Mucosa of descending colon (tissue), 3 donors: Measurements from ENCODE around the gene BRD3. TPM values are rescaled to one million over a fixed set of nuclear protein-coding genes. Genes with fewer than 3 reads are reported as not detected.

ENCODE experiments used
- ATAC-seq: fragments of 200-7000 bp; cut with Tn5 transposase; one replicate; pipeline ENCODE4 v1.9.1; 2020; ENCODE audit warnings: mild to moderate bottlenecking, moderate library complexity
- DNase-seq, 3 donors: peaks; one replicate each; pipeline ENCODE4 v3.0.0-alpha.2; 2020
- H3K36me3 ChIP-seq: fragments of 200-600 bp; one replicate; pipeline ENCODE4 v1.8.0; 2021; ENCODE audit warnings: low read depth, mild to moderate bottlenecking
- H3K4me1 ChIP-seq: fragments of 200-600 bp; one replicate; pipeline ENCODE4 v1.8.0; 2021; ENCODE audit warnings: low read depth, mild to moderate bottlenecking
- H3K4me3 ChIP-seq: fragments of 200-600 bp; one replicate; pipeline ENCODE4 v1.8.0; 2021; ENCODE audit warnings: mild to moderate bottlenecking
- H3K9me3 ChIP-seq: fragments of 200-600 bp; one replicate; pipeline ENCODE4 v1.8.0; 2021; ENCODE audit warnings: mild to moderate bottlenecking
- intact Hi-C, 2 donors: fragments of 100-400 bp; cut with DNase I in 1 of 2; cut with micrococcal nuclease in 1 of 2; formaldehyde crosslinking; loops; one replicate each; pipeline versions ENCODE4 v1.11.0 to v1.11.1; 2022; cut with DNase I, micrococcal nuclease
- total RNA-seq, 3 donors: library from RNA; stranded (reverse); fragmentation: NEBNext Ultra II Directional in 2 of 3; extraction: Animal tissue kit (Norgen Biotek cat#: 25700) in 2 of 3; gene quantifications; one replicate each; pipeline versions ENCODE4 v1.2.1 to v1.2.4, GENCODE V29; 2021 to 2023
- TF ChIP-seq, protein P1 (sequence below): fragments of 200-600 bp; IDR thresholded peaks from one replicate; pipeline ENCODE4 v1.8.0; 2022; ENCODE audit warnings: antibody characterized with exemption, mild to moderate bottlenecking
- donor health status: DM: no; HTN: no; CAD: no; lungs with moderate emphysema.
- donor health status: DM: no; HTN: no; CAD: no.
- donor health status: DM: no; HTN: yes; CAD: no.

BRD3 gene
- total RNA-seq, 3 donors from 2014 or later = 19.4 to 56.0 (median 29.4) TPM

DNA sequence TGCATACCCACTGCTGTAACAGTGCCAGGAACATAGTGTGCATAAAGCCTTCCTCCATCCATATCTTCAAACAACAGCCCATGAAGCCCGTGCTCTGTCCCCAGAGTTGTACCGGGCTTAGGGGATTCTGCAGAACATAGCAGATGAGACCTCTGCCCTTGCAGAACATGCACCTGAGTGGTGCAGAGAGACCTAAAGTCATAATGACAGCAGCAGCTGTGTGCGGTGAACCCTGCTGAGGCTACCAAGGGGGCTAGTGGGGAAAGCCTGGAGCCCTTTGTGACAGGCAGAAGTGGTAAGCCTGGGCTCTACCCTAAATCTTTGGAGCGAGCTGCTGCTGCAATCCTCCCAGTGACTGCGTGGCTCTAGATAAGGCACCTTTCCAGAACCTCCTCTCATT is 32.2 kb upstream of the BRD3 start:
- TF ChIP-seq, protein P1, sequence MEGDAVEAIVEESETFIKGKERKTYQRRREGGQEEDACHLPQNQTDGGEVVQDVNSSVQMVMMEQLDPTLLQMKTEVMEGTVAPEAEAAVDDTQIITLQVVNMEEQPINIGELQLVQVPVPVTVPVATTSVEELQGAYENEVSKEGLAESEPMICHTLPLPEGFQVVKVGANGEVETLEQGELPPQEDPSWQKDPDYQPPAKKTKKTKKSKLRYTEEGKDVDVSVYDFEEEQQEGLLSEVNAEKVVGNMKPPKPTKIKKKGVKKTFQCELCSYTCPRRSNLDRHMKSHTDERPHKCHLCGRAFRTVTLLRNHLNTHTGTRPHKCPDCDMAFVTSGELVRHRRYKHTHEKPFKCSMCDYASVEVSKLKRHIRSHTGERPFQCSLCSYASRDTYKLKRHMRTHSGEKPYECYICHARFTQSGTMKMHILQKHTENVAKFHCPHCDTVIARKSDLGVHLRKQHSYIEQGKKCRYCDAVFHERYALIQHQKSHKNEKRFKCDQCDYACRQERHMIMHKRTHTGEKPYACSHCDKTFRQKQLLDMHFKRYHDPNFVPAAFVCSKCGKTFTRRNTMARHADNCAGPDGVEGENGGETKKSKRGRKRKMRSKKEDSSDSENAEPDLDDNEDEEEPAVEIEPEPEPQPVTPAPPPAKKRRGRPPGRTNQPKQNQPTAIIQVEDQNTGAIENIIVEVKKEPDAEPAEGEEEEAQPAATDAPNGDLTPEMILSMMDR = no peak
- H3K36me3 ChIP-seq = no peaks in the 10 kb centered on the region
- intact Hi-C loops = no loop called here
- ATAC-seq = no peak
- DNase-seq = no peak
- H3K4me3 ChIP-seq = no peak overlapping the region
- H3K4me1 ChIP-seq = no peaks in the 10 kb centered on the region
- H3K9me3 ChIP-seq = no peaks in the 10 kb centered on the region

DNA sequence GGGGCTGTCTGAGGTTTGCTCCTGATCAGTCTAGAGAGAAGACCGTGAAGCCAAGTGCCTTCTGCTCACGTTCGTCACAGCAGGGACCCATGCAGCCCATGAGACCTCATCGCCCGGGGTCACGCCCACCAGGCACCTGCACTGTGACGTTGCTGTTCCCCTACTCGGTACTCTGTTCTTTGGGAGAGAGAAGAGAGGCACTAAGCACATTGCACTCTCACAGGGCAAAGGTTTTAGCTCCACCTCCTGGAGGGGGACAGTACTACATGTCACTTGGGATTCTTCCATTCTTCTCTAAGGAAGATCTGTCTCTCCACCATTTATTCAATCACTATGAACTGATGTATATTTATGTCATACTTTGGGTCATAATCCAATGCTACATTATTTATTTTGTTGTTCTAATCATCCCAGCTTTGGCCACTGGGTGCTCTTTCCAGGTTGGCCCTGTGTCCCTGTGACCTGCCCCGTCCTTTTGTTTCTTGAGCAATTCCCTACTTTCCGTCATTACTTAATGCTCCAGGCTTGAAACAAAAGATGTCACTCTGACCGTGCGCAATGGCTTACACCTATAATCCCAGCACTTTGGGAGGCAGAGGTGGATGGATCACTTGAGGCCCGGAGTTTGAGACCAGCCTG is 31.4 kb upstream of the BRD3 start:
- intact Hi-C loops = no loop called here
- TF ChIP-seq, protein P1 = peak; percentile 75
- peak in 2 of 3 donors; percentile 27 to 78 for DNase-seq
- no peaks in the 10 kb centered on the region for H3K9me3 ChIP-seq
- H3K36me3 ChIP-seq = no peaks in the 10 kb centered on the region
- no peak overlapping the region for H3K4me3 ChIP-seq
- peak; percentile 87 for ATAC-seq
- H3K4me1 ChIP-seq = no peaks in the 10 kb centered on the region

DNA sequence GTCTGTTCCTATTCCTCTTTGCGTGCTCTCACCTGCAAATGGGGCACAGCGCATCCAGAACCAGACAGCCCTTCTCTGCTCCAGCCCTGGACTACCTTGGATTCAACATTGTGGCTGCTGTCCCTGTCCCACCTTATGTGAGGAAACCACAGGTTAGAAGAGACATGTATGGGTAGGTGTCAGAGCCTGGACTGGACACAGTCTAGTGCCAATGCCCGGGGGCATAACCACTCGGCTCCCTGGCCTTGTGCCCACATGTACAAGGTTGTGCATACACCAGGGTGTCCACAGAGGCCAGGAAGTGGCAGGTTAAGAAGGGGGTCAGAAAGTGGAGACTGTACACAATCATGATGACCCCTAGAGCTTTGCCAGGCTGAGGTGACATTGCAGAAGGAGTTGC is 22.1 kb upstream of the BRD3 start:
- TF ChIP-seq, protein P1 = no peak
- H3K9me3 ChIP-seq = no peaks in the 10 kb centered on the region
- H3K4me1 ChIP-seq = no peaks in the 10 kb centered on the region
- no peaks in the 10 kb centered on the region for H3K36me3 ChIP-seq
- no peak overlapping the region for H3K4me3 ChIP-seq
- DNase-seq (no peak), ATAC-seq (no peak)
- intact Hi-C loops = no loop called here

DNA sequence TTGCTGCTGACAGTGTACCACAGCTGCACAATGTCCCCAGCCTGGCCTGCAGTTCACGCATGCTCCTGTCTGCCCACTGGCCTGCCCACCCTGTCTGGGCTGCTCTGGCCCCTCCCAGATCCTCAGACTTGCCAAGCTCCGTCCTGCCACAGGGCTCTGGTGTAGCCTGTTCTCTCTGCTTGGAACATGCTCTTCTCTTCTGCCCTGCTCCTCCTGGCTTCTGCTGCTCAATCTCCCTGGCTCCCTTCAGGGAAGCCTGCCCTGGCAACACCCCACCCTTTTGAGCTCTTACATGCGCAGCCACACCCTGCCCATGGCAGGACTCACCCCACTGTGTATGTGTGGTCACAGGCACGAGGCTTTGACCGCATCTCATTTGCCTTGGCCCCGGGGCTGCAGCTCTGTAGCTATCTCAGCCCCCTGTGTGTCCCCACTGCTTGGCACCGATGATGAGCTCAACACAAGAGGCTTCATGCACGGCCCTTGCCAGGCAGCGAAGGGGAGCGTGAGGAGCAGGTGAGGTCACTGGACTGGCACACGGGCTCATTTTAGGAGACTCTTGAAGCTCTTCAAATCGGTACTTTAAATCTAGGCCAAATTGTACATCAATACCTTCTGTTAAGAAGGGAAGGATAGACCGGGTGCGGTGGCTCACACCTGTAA is 20.4 kb upstream of the BRD3 start:
- intact Hi-C loops = no loop called here
- DNase-seq = peak in 1 of 3 donors; percentile 11
- H3K9me3 ChIP-seq = no peaks in the 10 kb centered on the region
- TF ChIP-seq, protein P1 = no peak
- H3K4me3 ChIP-seq = no peak overlapping the region
- no peaks in the 10 kb centered on the region for H3K4me1 ChIP-seq
- no peaks in the 10 kb centered on the region for H3K36me3 ChIP-seq
- ATAC-seq = peak; percentile 40

DNA sequence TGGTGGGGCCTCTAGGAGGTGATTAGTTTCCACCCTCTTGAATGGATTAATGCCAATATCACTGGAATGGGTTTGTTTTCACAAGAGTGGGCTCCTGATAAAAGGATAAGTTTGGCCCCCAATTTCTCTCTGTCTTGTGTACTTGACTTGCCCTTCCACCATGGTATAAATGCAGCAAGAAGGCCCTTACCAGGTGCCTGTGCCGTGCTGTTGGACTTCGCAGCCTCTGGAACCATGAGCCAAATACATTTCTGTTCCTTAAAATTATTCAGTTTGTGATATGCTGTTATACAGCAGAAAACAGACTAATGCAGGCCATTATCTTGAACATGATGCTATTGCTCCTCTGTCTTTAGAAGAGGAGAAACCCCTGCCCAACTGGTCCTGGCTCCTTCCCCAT is 17.8 kb upstream of the BRD3 start:
- intact Hi-C loops = no loop called here
- Histone ChIP-seq H3K36me3 (no peaks in the 10 kb centered on the region), H3K4me1 (no peaks in the 10 kb centered on the region), H3K4me3 (no peak overlapping the region), H3K9me3 (no peaks in the 10 kb centered on the region)
- ATAC-seq = no peak
- no peak for DNase-seq
- TF ChIP-seq, protein P1 = no peak
